SK-N-SH treated with all-trans-retinoic acid at 6 μM for 48 hours (cell line): Measurements from ENCODE around the gene TMEM52B.

ENCODE experiments used
- BACH2 ChIP-seq: fragments of 250-450 bp; sonication (Bioruptor Pico); IDR thresholded peaks from 2 replicates; pipeline ENCODE4 v1.9.0; 2021; ENCODE audit warnings: mild to moderate bottlenecking, borderline replicate concordance
- GLIS3 ChIP-seq: fragments of 250-450 bp; sonication (Bioruptor Pico); IDR thresholded peaks from 2 replicates; pipeline ENCODE4 v1.5.0; 2020; ENCODE audit warnings: mild to moderate bottlenecking, moderate library complexity
- ISL1 ChIP-seq: fragments of 250-450 bp; sonication (Bioruptor Pico); IDR thresholded peaks from 2 replicates; pipeline ENCODE4 v2.1.2; 2022; ENCODE audit warnings: mild to moderate bottlenecking, moderate library complexity
- OSR1 ChIP-seq: fragments of 250-450 bp; sonication (Bioruptor Pico); IDR thresholded peaks from 2 replicates; pipeline ENCODE4 v1.8.0; 2022; ENCODE audit warnings: moderate library complexity, mild to moderate bottlenecking, inconsistent platforms
- ZC3H10 ChIP-seq: fragments of 250-450 bp; sonication (Bioruptor Pico); IDR thresholded peaks from 2 replicates; pipeline ENCODE4 v1.5.1; 2021; ENCODE audit warnings: mild to moderate bottlenecking, moderate library complexity
- ZFP30 ChIP-seq: fragments of 450-650 bp; formaldehyde crosslinking; IDR thresholded peaks from 2 replicates; pipeline ENCODE4 v1.5.0; 2022; ENCODE audit warnings: mild to moderate bottlenecking, moderate library complexity
- TF ChIP-seq, protein P1 (sequence below): fragments of 250-450 bp; sonication (Bioruptor Pico); IDR thresholded peaks from 2 replicates; pipeline ENCODE4 v1.5.1; 2021; ENCODE audit warnings: mild to moderate bottlenecking, moderate library complexity
- TF ChIP-seq, protein P2 (sequence below): fragments of 250-450 bp; sonication (Bioruptor Pico); IDR thresholded peaks from 2 replicates; pipeline ENCODE4 v1.5.1; 2020; ENCODE audit warnings: low read depth, mild to moderate bottlenecking, moderate library complexity

DNA sequence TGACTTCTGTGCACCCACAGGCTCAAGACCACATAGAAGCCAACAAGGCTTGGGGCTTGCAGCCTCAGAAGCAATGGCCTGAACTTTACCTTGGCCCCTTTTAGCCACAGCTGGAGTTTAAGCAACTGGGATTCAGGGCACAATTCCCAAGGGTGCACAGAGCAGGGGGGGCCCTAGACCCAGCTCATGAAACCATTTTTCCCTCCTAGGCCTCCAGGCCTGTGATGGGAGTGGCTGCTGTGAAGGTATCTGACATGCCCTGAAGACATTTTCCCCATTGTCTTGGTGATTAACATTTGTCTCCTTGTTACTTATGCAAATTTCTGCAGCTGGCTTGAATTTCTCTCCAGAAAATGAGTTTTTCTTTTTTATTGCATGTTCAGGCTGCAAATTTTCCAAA is 55.7 kb downstream of the TMEM52B start:
- TF ChIP-seq, protein P1, sequence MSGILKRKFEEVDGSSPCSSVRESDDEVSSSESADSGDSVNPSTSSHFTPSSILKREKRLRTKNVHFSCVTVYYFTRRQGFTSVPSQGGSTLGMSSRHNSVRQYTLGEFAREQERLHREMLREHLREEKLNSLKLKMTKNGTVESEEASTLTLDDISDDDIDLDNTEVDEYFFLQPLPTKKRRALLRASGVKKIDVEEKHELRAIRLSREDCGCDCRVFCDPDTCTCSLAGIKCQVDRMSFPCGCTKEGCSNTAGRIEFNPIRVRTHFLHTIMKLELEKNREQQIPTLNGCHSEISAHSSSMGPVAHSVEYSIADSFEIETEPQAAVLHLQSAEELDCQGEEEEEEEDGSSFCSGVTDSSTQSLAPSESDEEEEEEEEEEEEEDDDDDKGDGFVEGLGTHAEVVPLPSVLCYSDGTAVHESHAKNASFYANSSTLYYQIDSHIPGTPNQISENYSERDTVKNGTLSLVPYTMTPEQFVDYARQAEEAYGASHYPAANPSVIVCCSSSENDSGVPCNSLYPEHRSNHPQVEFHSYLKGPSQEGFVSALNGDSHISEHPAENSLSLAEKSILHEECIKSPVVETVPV (CRISPR knock-in tag), result no peak
- TF ChIP-seq ZC3H10 (CRISPR knock-in tag) (no peak), ISL1 (CRISPR knock-in tag) (no peak), OSR1 (no peak), BACH2 (CRISPR knock-in tag) (no peak), ZFP30 (CRISPR knock-in tag) (no peak), GLIS3 (CRISPR knock-in tag) (no peak)
- TF ChIP-seq, protein P2, sequence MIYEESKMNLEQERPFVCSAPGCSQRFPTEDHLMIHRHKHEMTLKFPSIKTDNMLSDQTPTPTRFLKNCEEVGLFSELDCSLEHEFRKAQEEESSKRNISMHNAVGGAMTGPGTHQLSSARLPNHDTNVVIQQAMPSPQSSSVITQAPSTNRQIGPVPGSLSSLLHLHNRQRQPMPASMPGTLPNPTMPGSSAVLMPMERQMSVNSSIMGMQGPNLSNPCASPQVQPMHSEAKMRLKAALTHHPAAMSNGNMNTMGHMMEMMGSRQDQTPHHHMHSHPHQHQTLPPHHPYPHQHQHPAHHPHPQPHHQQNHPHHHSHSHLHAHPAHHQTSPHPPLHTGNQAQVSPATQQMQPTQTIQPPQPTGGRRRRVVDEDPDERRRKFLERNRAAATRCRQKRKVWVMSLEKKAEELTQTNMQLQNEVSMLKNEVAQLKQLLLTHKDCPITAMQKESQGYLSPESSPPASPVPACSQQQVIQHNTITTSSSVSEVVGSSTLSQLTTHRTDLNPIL (CRISPR knock-in tag), result no peak
